Posterior vena cava (tissue), 2 donors: ENCODE measurements around the gene TBC1D2B. TPM values are rescaled to one million over a fixed set of nuclear protein-coding genes. Genes with fewer than 3 reads are reported as not detected.
"Not testable (repeated sequence)": the region's sequence is repeated elsewhere in the genome, so short reads cannot be mapped to it uniquely, and the experiment has no call there.

Experiments
- DNase-seq: peaks from one replicate; pipeline ENCODE4 v3.0.0-alpha.2; 2020; ENCODE audit warnings: low spot score
- intact Hi-C, 2 donors: fragments of 100-400 bp; cut with DNase I; formaldehyde crosslinking; loops; one replicate each; pipeline versions ENCODE4 v1.14.1 to v1.14.2; 2022 to 2023
- total RNA-seq, 2 donors: library from RNA; stranded (reverse); fragmentation: NEBNext Ultra II Directional; extraction: Animal tissue kit (Norgen Biotek cat#: 25700); gene quantifications; one replicate each; pipeline ENCODE4 v1.2.1, GENCODE V29; 2021
- donor health status: DM: yes; HTN: yes; CAD: no.
- donor health status: DM: yes; HTN: yes; CAD: no.

Gene TBC1D2B
- total RNA-seq, 2 donors from 2014 or later = 46.5 to 57.9 TPM

DNA sequence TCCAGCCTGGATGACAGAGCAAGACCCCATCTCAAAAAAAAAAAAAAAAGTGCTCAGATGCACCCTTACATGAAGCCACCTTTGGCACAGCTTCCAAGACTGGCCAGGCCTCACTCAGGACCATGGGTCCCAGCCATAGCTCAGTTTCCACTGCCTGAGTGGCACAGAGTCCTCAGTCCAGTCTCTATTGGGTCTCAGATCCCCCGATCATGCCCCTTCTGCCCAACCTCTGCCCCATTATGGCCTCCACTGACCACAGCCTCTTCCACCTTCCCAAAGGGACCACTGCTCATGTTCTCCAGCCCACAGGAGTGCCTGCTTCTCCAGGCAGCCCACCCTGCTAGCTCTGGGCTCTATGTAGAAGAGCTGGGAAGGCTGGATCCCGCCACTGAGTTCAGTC lies 127.0 kb downstream of the TBC1D2B start:
- intact Hi-C loops, DNase-seq: not testable (repeated sequence)

DNA sequence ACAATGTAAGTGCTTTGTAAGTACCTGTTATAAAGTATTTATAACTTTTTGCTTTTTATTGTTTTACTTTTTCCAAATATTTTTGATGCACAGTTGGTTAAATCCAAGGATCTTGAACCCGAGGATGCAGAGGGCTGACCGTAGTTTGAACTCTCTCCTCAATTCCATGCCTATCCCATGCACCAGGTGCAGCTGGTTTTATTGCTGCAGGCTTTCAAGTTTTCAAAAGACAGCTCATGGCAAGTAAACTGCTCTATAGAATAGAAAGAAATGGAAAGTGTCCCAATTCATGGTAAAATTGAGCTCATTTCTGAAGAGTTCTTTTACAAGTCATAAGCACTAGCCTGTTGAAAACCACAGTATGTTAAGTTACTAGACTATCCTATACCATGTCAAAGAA lies 131.9 kb downstream of the TBC1D2B start:
- DNase-seq = no peak
- intact Hi-C loops = no loop called here

Other genes with a start within 250 kb of the TBC1D2B start
- not detected for gene SH2D7, start 14.8 kb upstream of the TBC1D2B start, total RNA-seq
- gene CIB2, start 53.7 kb upstream of the TBC1D2B start, total RNA-seq = 1 to 10 TPM; 5.1 to 6.7 TPM
- gene IDH3A, start 71.7 kb upstream of the TBC1D2B start, total RNA-seq = 10 to 100 TPM; 84.2 to 90.6 TPM
- gene ACSBG1, start 156.9 kb upstream of the TBC1D2B start, total RNA-seq = not detected
- gene DNAJA4, start 186.9 kb upstream of the TBC1D2B start, total RNA-seq = 10 to 100 TPM; 22.3 to 56.4 TPM
- 10 to 100 TPM; 35.0 to 36.8 TPM for gene SKIC8, start 221.9 kb upstream of the TBC1D2B start, total RNA-seq